ENCODE measurements around the gene OR2H1.

Gene OR2H1

GRCh38 chr6:29465279-29465678 lies 8.3 kb downstream of the OR2H1 start:
- TF ChIP-seq, protein P1, sequence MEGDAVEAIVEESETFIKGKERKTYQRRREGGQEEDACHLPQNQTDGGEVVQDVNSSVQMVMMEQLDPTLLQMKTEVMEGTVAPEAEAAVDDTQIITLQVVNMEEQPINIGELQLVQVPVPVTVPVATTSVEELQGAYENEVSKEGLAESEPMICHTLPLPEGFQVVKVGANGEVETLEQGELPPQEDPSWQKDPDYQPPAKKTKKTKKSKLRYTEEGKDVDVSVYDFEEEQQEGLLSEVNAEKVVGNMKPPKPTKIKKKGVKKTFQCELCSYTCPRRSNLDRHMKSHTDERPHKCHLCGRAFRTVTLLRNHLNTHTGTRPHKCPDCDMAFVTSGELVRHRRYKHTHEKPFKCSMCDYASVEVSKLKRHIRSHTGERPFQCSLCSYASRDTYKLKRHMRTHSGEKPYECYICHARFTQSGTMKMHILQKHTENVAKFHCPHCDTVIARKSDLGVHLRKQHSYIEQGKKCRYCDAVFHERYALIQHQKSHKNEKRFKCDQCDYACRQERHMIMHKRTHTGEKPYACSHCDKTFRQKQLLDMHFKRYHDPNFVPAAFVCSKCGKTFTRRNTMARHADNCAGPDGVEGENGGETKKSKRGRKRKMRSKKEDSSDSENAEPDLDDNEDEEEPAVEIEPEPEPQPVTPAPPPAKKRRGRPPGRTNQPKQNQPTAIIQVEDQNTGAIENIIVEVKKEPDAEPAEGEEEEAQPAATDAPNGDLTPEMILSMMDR (IDR thresholded peaks at IDR 0.05; ENCODE audit: borderline replicate concordance, extremely low read depth, low read length, poor library complexity, severe bottlenecking): no peak
- no peak for TF ChIP-seq EZH2 (IDR thresholded peaks at IDR 0.05; ENCODE audit: borderline replicate concordance, low read depth, low read length, severe bottlenecking)
- H3K4me3 ChIP-seq (ENCODE audit: low read depth in 1 of 2, low read length in 2 of 2): no peak overlapping the region
- H3K4me1 ChIP-seq (ENCODE audit: insufficient read depth, low read length): no peaks in the 10 kb centered on the region
- DNase-seq (no peak), ATAC-seq (ENCODE audit: insufficient read depth, low read depth) (no peak)
- H2AFZ ChIP-seq (ENCODE audit: low read depth, low read length): no peak overlapping the region
- H3K9me3 ChIP-seq (ENCODE audit: insufficient read depth, low read length, severe bottlenecking): no peaks in the 10 kb centered on the region
- H3K9ac ChIP-seq (ENCODE audit: low read depth, low read length): no peak overlapping the region
- no peaks in the 10 kb centered on the region for H3K36me3 ChIP-seq (ENCODE audit: insufficient read depth, low read length)
- H4K20me1 ChIP-seq (ENCODE audit: insufficient read depth, low read length): no peaks in the 10 kb centered on the region
- H3K27ac ChIP-seq (ENCODE audit: low read length): no peak overlapping the region
- H3K79me2 ChIP-seq (ENCODE audit: insufficient read depth, low read length): no peaks in the 10 kb centered on the region
- no peak overlapping the region for H3K4me2 ChIP-seq (ENCODE audit: insufficient read depth, low read length)
- H3K27me3 ChIP-seq (ENCODE audit: insufficient read depth, low read length, poor library complexity): no peaks in the 10 kb centered on the region

DNA sequence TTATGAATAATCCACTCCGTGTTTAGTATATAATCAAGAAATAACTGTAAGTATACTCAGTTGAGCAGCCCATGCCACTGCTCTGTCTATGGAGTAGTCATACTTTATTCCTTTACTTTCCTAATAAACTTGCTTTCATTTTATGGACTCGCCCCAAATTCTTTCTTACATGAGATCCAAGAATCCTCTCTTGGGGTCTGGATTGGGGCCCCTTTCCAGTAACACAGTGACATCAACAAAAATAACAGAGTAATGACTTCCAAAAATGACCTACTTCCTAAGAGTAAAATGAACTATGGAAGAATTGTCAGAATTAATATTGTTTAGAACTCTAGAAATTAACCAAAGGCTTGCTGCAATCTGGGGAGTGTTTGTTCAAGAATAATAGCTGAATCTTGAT lies 8.8 kb downstream of the OR2H1 start:
- TF ChIP-seq EZH2 (IDR thresholded peaks at IDR 0.05; ENCODE audit: borderline replicate concordance, low read depth, low read length, severe bottlenecking): no peak
- TF ChIP-seq, protein P1 (IDR thresholded peaks at IDR 0.05; ENCODE audit: borderline replicate concordance, extremely low read depth, low read length, poor library complexity, severe bottlenecking): no peak
- no peak overlapping the region for H3K4me3 ChIP-seq (ENCODE audit: low read depth in 1 of 2, low read length in 2 of 2)
- no peak overlapping the region for H3K4me2 ChIP-seq (ENCODE audit: insufficient read depth, low read length)

DNA sequence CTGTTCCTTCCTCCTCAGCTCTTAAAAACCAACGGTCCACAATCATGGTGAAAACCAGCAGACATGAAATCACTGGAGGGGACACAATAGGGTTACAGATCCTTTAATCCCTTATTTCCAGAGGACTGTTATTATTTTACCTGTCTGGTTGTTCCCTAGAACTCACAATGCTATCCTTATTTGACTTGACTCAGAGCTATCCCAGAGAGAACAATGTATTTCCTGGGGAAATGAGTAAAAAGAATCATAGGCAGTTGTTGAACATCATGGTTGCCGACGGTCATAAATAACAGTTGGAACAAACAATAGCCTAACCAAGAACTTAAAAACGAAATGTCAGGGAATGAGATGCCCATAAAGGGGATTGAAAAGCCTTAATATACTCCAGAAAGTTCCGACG lies 9.3 kb downstream of the OR2H1 start:
- Histone ChIP-seq H2AFZ (ENCODE audit: low read depth, low read length) (no peak overlapping the region), H3K36me3 (ENCODE audit: insufficient read depth, low read length) (no peaks in the 10 kb centered on the region), H4K20me1 (ENCODE audit: insufficient read depth, low read length) (no peaks in the 10 kb centered on the region), H3K4me3 (ENCODE audit: low read depth in 1 of 2, low read length in 2 of 2) (no peak overlapping the region), H3K4me1 (ENCODE audit: insufficient read depth, low read length) (no peaks in the 10 kb centered on the region), H3K4me2 (ENCODE audit: insufficient read depth, low read length) (no peak overlapping the region), H3K9me3 (ENCODE audit: insufficient read depth, low read length, severe bottlenecking) (no peaks in the 10 kb centered on the region), H3K27ac (ENCODE audit: low read length) (no peak overlapping the region), H3K79me2 (ENCODE audit: insufficient read depth, low read length) (no peaks in the 10 kb centered on the region), H3K27me3 (ENCODE audit: insufficient read depth, low read length, poor library complexity) (no peaks in the 10 kb centered on the region), H3K9ac (ENCODE audit: low read depth, low read length) (no peak overlapping the region)
- no peak for ATAC-seq (ENCODE audit: insufficient read depth, low read depth)
- DNase-seq: no peak
- no peak for TF ChIP-seq EZH2 (IDR thresholded peaks at IDR 0.05; ENCODE audit: borderline replicate concordance, low read depth, low read length, severe bottlenecking)
- TF ChIP-seq, protein P1 (IDR thresholded peaks at IDR 0.05; ENCODE audit: borderline replicate concordance, extremely low read depth, low read length, poor library complexity, severe bottlenecking): no peak

More for the DNA sequence above, 8.8 kb downstream of the OR2H1 start:
- H3K27me3 ChIP-seq (ENCODE audit: insufficient read depth, low read length, poor library complexity): no peaks in the 10 kb centered on the region
- H3K36me3 ChIP-seq (ENCODE audit: insufficient read depth, low read length): no peaks in the 10 kb centered on the region
- no peaks in the 10 kb centered on the region for H3K9me3 ChIP-seq (ENCODE audit: insufficient read depth, low read length, severe bottlenecking)
- no peak overlapping the region for H2AFZ ChIP-seq (ENCODE audit: low read depth, low read length)
- no peak for ATAC-seq (ENCODE audit: insufficient read depth, low read depth)
- no peak overlapping the region for H3K27ac ChIP-seq (ENCODE audit: low read length)
- H4K20me1 ChIP-seq (ENCODE audit: insufficient read depth, low read length): no peaks in the 10 kb centered on the region
- H3K9ac ChIP-seq (ENCODE audit: low read depth, low read length): no peak overlapping the region
- no peak for DNase-seq
- no peaks in the 10 kb centered on the region for H3K79me2 ChIP-seq (ENCODE audit: insufficient read depth, low read length)
- no peaks in the 10 kb centered on the region for H3K4me1 ChIP-seq (ENCODE audit: insufficient read depth, low read length)

- ATAC-seq (ENCODE audit: insufficient read depth, low read depth): no peak
- H3K4me3 ChIP-seq (ENCODE audit: low read depth in 1 of 2, low read length in 2 of 2): no peak overlapping the region
- TF ChIP-seq EZH2 (IDR thresholded peaks at IDR 0.05; ENCODE audit: borderline replicate concordance, low read depth, low read length, severe bottlenecking): no peak
- TF ChIP-seq, protein P1 (IDR thresholded peaks at IDR 0.05; ENCODE audit: borderline replicate concordance, extremely low read depth, low read length, poor library complexity, severe bottlenecking): no peak
These were observed 18.0 kb downstream of the OR2H1 start for GRCh38 chr6:29474996-29475395.

More at GRCh38 chr6:29474996-29475395, 18.0 kb downstream of the OR2H1 start:
- Histone ChIP-seq H3K4me2 (ENCODE audit: insufficient read depth, low read length) (no peak overlapping the region), H3K79me2 (ENCODE audit: insufficient read depth, low read length) (no peaks in the 10 kb centered on the region), H3K36me3 (ENCODE audit: insufficient read depth, low read length) (no peaks in the 10 kb centered on the region), H3K9ac (ENCODE audit: low read depth, low read length) (no peak overlapping the region), H3K9me3 (ENCODE audit: insufficient read depth, low read length, severe bottlenecking) (no peaks in the 10 kb centered on the region), H3K27me3 (ENCODE audit: insufficient read depth, low read length, poor library complexity) (no peaks in the 10 kb centered on the region), H3K27ac (ENCODE audit: low read length) (no peak overlapping the region), H3K4me1 (ENCODE audit: insufficient read depth, low read length) (no peaks in the 10 kb centered on the region), H2AFZ (ENCODE audit: low read depth, low read length) (no peak overlapping the region), H4K20me1 (ENCODE audit: insufficient read depth, low read length) (no peaks in the 10 kb centered on the region)
- no peak for DNase-seq
